Measurements from ENCODE around the gene PTPRT. TPM values are rescaled to one million over a fixed set of nuclear protein-coding genes. Genes with fewer than 3 reads are reported as not detected.

PTPRT gene
- total RNA-seq, 4 donors from 2014 or later, result 0.57 to 2.0 (median 0.83) TPM

- TF ChIP-seq, protein P1, sequence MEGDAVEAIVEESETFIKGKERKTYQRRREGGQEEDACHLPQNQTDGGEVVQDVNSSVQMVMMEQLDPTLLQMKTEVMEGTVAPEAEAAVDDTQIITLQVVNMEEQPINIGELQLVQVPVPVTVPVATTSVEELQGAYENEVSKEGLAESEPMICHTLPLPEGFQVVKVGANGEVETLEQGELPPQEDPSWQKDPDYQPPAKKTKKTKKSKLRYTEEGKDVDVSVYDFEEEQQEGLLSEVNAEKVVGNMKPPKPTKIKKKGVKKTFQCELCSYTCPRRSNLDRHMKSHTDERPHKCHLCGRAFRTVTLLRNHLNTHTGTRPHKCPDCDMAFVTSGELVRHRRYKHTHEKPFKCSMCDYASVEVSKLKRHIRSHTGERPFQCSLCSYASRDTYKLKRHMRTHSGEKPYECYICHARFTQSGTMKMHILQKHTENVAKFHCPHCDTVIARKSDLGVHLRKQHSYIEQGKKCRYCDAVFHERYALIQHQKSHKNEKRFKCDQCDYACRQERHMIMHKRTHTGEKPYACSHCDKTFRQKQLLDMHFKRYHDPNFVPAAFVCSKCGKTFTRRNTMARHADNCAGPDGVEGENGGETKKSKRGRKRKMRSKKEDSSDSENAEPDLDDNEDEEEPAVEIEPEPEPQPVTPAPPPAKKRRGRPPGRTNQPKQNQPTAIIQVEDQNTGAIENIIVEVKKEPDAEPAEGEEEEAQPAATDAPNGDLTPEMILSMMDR (IDR thresholded peaks at IDR 0.05; ENCODE audit: low read depth), result no peak
Observed at GRCh38 chr20:43068482-43068881, 121.2 kb downstream of the PTPRT start.

- TF ChIP-seq, protein P1 (IDR thresholded peaks at IDR 0.05; ENCODE audit: low read depth), result no peak
Observed at GRCh38 chr20:43066125-43066524, 123.6 kb downstream of the PTPRT start.

DNA sequence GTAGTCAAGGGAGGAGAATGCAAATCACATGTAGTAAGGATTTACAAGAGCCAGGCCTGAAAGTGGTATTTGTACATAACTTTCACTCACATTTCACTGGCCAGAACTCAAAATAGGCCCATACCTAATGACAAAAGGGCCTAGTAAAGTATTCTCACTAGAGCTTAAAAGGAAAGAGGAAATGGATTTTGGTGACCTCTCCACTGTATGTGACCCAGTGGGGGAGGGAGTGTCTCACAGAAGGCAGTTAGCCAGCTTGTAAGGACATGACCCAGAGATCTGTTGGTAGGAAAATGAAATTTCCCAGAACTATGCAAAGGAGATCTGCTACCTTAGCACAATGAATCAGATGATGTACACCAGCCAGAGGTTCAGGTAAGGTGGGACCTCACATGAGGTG lies 124.4 kb downstream of the PTPRT start:
- TF ChIP-seq, protein P1 (IDR thresholded peaks at IDR 0.05; ENCODE audit: low read depth), result no peak

GRCh38 chr20:43058077-43058476 lies 131.6 kb downstream of the PTPRT start:
- TF ChIP-seq, protein P1 (IDR thresholded peaks at IDR 0.05; ENCODE audit: low read depth), result no peak

- TF ChIP-seq, protein P1 (IDR thresholded peaks at IDR 0.05; ENCODE audit: low read depth), result no peak
Observed at GRCh38 chr20:43057317-43057716, 132.4 kb downstream of the PTPRT start.

- TF ChIP-seq, protein P1 (IDR thresholded peaks at IDR 0.05; ENCODE audit: low read depth), result no peak
Observed at GRCh38 chr20:43055181-43055884, 134.4 kb downstream of the PTPRT start.

GRCh38 chr20:43052532-43052931 lies 137.2 kb downstream of the PTPRT start:
- TF ChIP-seq, protein P1 (IDR thresholded peaks at IDR 0.05; ENCODE audit: low read depth), result no peak
